Stimulated activated naive CD8-positive, alpha-beta T cell treated with anti-CD3 and anti-CD28 coated beads, Interleukin-15, Interleukin-2, amounts not matched to agents 100 ng/mL and 50 ng/mL, for 24 hours (primary cell): Measurements from ENCODE around the gene LURAP1L.

Source experiments
- H3K27ac Mint-ChIP-seq: one replicate; pipeline ENCODE4 v1.8.0; 2021; ENCODE audit warnings: mild to moderate bottlenecking, mixed read lengths
- H3K27me3 Mint-ChIP-seq: one replicate; pipeline ENCODE4 v1.8.0; 2021; ENCODE audit warnings: mixed read lengths
- H3K36me3 Mint-ChIP-seq: one replicate; pipeline ENCODE4 v1.8.0; 2021; ENCODE audit warnings: low read depth, mixed read lengths
- H3K4me1 Mint-ChIP-seq: one replicate; pipeline ENCODE4 v1.8.0; 2021; ENCODE audit warnings: low read depth, mixed read lengths
- H3K4me3 Mint-ChIP-seq: one replicate; pipeline ENCODE4 v1.8.0; 2021; ENCODE audit warnings: mild to moderate bottlenecking, mixed read lengths
- H3K9me3 Mint-ChIP-seq: one replicate; pipeline ENCODE4 v1.8.0; 2021; ENCODE audit warnings: mixed read lengths

Gene LURAP1L

GRCh38 chr9:12774861-12775678 is at the start of gene LURAP1L:
Gene LURAP1L (plus strand): TSS chr9:12775020. CDS start chr9:12775716, 696 bp downstream.
- Mint-ChIP-seq H3K9me3 (no peaks in the 10 kb centered on the region), H3K27ac (no peak within 1 kb of the TSS), H3K4me1 (peaks cover 11% of the 10 kb centered on the region), H3K4me3 (no peak within 1 kb of the TSS), H3K27me3 (peaks cover 28% of the 10 kb centered on the region), H3K36me3 (no peaks in the 10 kb centered on the region)

DNA sequence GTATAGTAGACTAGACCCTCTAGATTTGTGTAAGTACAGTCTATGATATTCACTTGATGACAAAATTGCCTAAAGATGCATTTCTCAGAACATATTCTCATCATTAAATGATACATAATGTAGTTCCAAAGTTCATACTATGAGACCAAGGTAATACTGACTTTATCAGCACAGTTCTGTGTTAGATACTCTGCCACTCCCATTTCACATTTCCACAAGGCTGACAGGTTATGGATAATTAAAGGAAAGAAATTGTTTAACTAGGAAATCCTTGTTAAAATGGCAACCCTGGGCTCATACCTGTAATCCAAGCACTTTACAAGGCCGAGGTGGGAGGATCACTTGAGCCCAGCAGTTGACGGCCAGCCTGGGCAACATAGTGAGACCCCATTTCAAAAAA is 48.0 kb upstream of the LURAP1L start:
- Mint-ChIP-seq H3K4me3 (no peak overlapping the region), H3K36me3 (no peaks in the 10 kb centered on the region), H3K27ac (no peak overlapping the region), H3K4me1 (no peaks in the 10 kb centered on the region), H3K27me3 (no peaks in the 10 kb centered on the region), H3K9me3 (peaks cover 9% of the 10 kb centered on the region)

GRCh38 chr9:12730198-12730597 is 44.6 kb upstream of the LURAP1L start:
- no peaks in the 10 kb centered on the region for H3K36me3 Mint-ChIP-seq
- no peaks in the 10 kb centered on the region for H3K4me1 Mint-ChIP-seq
- peaks cover 8% of the 10 kb centered on the region for H3K9me3 Mint-ChIP-seq

DNA sequence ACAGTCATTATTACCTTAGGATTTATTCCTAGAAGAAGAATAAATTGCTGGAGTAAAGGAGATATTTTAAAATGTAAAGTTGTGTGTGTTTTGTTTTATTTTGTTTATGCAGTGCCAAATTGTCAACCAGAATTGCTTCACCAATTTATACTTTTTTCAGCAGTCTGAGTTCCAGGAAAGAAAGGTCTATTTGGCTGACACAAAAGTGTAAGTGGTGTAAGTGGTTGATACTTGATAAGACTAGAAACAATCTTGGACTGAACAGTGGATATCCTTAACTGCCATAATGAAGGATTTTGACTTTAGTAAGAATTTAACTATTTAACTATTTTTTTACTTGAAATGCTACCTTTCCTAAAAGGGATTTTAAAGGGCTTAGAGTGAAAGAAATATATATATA is 43.9 kb upstream of the LURAP1L start:
- no peaks in the 10 kb centered on the region for H3K36me3 Mint-ChIP-seq

More at GRCh38 chr9:12730198-12730597, 44.6 kb upstream of the LURAP1L start:
- Mint-ChIP-seq H3K27ac (no peak overlapping the region), H3K4me3 (no peak overlapping the region), H3K27me3 (no peaks in the 10 kb centered on the region)

GRCh38 chr9:12732971-12733370 is 41.8 kb upstream of the LURAP1L start:
- H3K27me3 Mint-ChIP-seq: no peaks in the 10 kb centered on the region
- no peaks in the 10 kb centered on the region for H3K36me3 Mint-ChIP-seq
- H3K4me1 Mint-ChIP-seq: no peaks in the 10 kb centered on the region
- peaks cover 8% of the 10 kb centered on the region for H3K9me3 Mint-ChIP-seq
- H3K4me3 Mint-ChIP-seq: no peak overlapping the region
- no peak overlapping the region for H3K27ac Mint-ChIP-seq

More for the DNA sequence above, 43.9 kb upstream of the LURAP1L start:
- H3K27ac Mint-ChIP-seq: no peak overlapping the region
- H3K4me3 Mint-ChIP-seq: no peak overlapping the region
- peaks cover 8% of the 10 kb centered on the region for H3K9me3 Mint-ChIP-seq
- H3K4me1 Mint-ChIP-seq: no peaks in the 10 kb centered on the region
- H3K27me3 Mint-ChIP-seq: no peaks in the 10 kb centered on the region

GRCh38 chr9:12735665-12736064 is 39.2 kb upstream of the LURAP1L start:
- peaks cover 11% of the 10 kb centered on the region for H3K9me3 Mint-ChIP-seq
- no peaks in the 10 kb centered on the region for H3K27me3 Mint-ChIP-seq
- H3K27ac Mint-ChIP-seq: no peak overlapping the region
- H3K4me3 Mint-ChIP-seq: no peak overlapping the region
- no peaks in the 10 kb centered on the region for H3K4me1 Mint-ChIP-seq
- no peaks in the 10 kb centered on the region for H3K36me3 Mint-ChIP-seq

DNA sequence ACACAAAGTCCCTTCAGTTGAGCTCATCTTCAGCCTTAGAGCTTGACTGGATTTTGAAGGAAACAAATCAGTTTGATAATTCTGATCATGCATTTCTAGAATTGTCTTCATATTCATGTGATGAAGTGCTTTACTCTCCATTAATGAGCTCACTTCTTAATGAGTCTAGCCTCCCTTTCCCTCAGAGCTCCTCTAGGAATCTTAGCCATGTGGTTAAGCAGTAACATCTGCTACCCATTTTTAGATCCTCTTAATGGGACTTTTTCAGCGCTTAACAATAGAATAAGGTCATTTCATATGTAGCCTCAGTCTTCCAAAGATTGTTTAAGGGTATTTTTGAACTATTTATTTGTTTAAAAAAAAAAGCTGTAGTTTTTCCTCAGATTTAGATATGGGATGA is 36.9 kb upstream of the LURAP1L start:
- Mint-ChIP-seq H3K4me3 (no peak overlapping the region), H3K4me1 (no peaks in the 10 kb centered on the region), H3K9me3 (peaks cover 12% of the 10 kb centered on the region), H3K27ac (no peak overlapping the region), H3K27me3 (no peaks in the 10 kb centered on the region), H3K36me3 (no peaks in the 10 kb centered on the region)

DNA sequence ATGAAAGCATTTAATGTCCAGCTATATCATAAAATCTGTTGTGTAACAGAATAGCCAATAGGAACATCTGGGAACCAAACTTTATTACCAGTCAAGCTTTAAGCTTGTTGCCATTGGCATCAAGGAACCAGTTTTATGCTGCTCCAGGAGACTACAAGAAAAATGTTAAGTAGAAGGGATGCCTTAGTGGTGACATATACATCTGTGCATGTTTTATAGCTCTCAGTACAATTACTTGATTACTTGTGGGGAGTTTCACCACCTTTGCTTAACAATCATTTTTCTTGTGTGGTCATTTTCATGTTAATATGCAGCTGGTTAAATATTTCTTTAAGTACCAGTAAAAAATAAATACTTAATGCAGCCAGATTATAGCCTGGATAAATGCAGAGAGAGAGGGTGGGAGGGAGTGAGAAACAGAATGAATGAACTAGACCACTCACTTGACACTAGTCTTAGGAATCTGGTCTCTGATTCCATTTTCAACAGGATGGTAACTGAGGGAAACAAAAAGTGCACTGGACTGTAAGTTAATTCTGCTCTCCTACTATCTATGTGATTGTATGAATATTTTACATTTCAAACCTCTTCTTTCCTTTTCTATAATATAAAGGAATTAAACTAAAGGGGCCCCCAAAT is 35.7 kb upstream of the LURAP1L start:
- H3K4me3 Mint-ChIP-seq: no peak overlapping the region
- no peak overlapping the region for H3K27ac Mint-ChIP-seq
- no peaks in the 10 kb centered on the region for H3K27me3 Mint-ChIP-seq
- no peaks in the 10 kb centered on the region for H3K36me3 Mint-ChIP-seq
- peaks cover 19% of the 10 kb centered on the region for H3K9me3 Mint-ChIP-seq
- H3K4me1 Mint-ChIP-seq: no peaks in the 10 kb centered on the region

DNA sequence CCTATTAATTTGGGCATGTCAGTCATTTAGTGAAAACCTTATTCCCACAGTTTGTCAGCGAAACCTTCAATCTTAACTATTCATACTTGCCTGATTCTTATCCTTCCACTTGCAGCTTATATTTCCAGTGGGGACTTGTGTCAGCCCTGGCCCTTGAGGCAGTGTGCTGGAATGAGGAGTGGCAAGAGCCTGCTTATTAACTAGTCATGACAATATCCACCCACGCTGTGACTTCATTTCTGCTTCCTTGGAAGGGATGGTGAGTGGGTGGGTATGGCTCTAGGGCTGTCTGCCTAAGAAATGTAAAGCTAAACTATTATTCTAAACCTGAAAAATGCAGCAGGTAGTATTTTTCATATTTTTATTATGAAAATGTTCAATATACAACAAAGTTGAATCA is 34.0 kb upstream of the LURAP1L start:
- peaks cover 24% of the 10 kb centered on the region for H3K9me3 Mint-ChIP-seq
- no peaks in the 10 kb centered on the region for H3K27me3 Mint-ChIP-seq
- H3K4me1 Mint-ChIP-seq: no peaks in the 10 kb centered on the region
- no peak overlapping the region for H3K4me3 Mint-ChIP-seq
- no peak overlapping the region for H3K27ac Mint-ChIP-seq
- no peaks in the 10 kb centered on the region for H3K36me3 Mint-ChIP-seq

- H3K27ac Mint-ChIP-seq: no peak overlapping the region
- no peak overlapping the region for H3K4me3 Mint-ChIP-seq
- H3K9me3 Mint-ChIP-seq: peaks cover 21% of the 10 kb centered on the region
- no peaks in the 10 kb centered on the region for H3K27me3 Mint-ChIP-seq
- H3K36me3 Mint-ChIP-seq: no peaks in the 10 kb centered on the region
- H3K4me1 Mint-ChIP-seq: no peaks in the 10 kb centered on the region
Observed at GRCh38 chr9:12748016-12748415, 26.8 kb upstream of the LURAP1L start.

DNA sequence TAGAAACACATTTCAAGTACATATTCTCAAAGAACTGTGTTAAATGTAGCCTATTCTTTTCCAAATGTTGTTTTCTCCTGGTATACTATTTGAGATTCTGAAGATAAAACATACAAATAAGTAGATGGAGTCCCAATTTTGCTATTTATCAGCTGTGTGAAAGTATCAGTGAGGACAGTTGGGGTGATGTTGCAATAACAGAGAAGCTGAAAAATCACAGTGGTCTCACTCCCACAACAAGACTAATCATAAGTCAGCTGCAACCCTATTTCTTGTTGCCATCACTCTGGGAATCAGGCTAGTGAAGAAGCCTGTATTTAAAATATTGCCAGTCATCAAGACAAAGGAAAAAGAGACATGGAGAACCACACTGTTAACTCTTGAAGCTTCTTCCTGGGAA is 25.9 kb upstream of the LURAP1L start:
- Mint-ChIP-seq H3K27ac (no peak overlapping the region), H3K9me3 (peaks cover 15% of the 10 kb centered on the region), H3K4me3 (no peak overlapping the region), H3K27me3 (no peaks in the 10 kb centered on the region), H3K4me1 (no peaks in the 10 kb centered on the region), H3K36me3 (no peaks in the 10 kb centered on the region)

- Mint-ChIP-seq H3K27ac (no peak overlapping the region), H3K9me3 (no peaks in the 10 kb centered on the region), H3K36me3 (no peaks in the 10 kb centered on the region), H3K4me1 (no peaks in the 10 kb centered on the region), H3K27me3 (no peaks in the 10 kb centered on the region), H3K4me3 (no peak overlapping the region)
Observed at GRCh38 chr9:12753931-12754330, 20.9 kb upstream of the LURAP1L start.

DNA sequence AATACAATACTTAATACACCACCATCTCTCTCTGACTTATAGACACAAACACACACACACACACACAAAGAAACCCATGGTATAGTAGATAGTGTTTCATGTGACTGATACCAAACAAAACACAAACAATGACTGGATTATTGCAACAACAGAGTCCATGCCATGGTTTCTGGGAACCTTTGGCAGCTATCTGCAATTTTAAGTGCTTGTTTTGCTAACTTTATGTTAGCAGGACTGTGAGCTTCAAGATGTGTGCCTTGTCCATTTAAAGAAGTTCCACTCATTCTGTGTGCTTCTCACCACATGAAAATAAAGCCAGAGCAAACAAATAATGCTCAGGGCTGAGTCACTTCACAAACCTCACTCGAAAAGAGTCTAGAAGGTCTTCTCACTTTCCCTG is 15.1 kb upstream of the LURAP1L start:
- H3K9me3 Mint-ChIP-seq: no peaks in the 10 kb centered on the region
- H3K27me3 Mint-ChIP-seq: no peaks in the 10 kb centered on the region
- no peak overlapping the region for H3K4me3 Mint-ChIP-seq
- H3K4me1 Mint-ChIP-seq: no peaks in the 10 kb centered on the region
- no peak overlapping the region for H3K27ac Mint-ChIP-seq
- no peaks in the 10 kb centered on the region for H3K36me3 Mint-ChIP-seq

GRCh38 chr9:12760758-12761157 is 14.1 kb upstream of the LURAP1L start:
- Mint-ChIP-seq H3K36me3 (no peaks in the 10 kb centered on the region), H3K9me3 (no peaks in the 10 kb centered on the region), H3K27ac (no peak overlapping the region), H3K4me1 (no peaks in the 10 kb centered on the region), H3K27me3 (no peaks in the 10 kb centered on the region), H3K4me3 (no peak overlapping the region)

GRCh38 chr9:12764150-12764549 is 10.7 kb upstream of the LURAP1L start:
- Mint-ChIP-seq H3K4me1 (no peaks in the 10 kb centered on the region), H3K27me3 (no peaks in the 10 kb centered on the region), H3K27ac (no peak overlapping the region), H3K4me3 (no peak overlapping the region), H3K9me3 (no peaks in the 10 kb centered on the region), H3K36me3 (no peaks in the 10 kb centered on the region)
